GM18861 (cell line): ENCODE data around the gene ALDH3B2.
"Not testable (repeated sequence)": the region's sequence is repeated elsewhere in the genome, so short reads cannot be mapped to it uniquely, and the experiment has no call there.

Experiments
- ATAC-seq: cut with Tn5 transposase; IDR thresholded peaks from one replicate; pipeline ENCODE4 v1.9.1; 2021; ENCODE audit not compliant: unreplicated experiment

Gene ALDH3B2

DNA sequence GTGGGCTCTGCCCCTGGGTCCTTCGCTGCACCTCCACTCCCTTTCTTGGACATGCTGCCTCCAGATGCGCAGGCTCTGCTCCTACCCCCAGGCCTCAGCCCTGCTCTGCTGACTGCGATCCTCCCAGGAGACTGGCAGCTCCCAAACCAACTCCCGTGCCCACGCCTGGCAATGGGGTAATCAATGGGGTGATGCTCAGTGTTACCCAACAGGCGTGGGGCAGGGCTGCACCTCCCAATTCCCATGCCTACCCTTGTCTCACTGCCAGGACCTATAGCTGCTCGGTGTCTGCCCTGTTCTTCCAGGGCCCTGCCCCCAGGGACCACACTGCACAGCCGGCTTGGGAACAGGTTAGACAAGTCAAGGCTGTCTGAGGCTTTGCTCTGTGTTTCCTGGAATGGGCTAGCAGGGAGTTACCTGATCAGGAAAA is at the start of gene ALDH3B2:
TSS of gene ALDH3B2 (minus strand) at position 182 of the 430 bp plus-strand sequence. CDS start 7,688 bp downstream, outside the sequence.
- ATAC-seq, result no peak

DNA sequence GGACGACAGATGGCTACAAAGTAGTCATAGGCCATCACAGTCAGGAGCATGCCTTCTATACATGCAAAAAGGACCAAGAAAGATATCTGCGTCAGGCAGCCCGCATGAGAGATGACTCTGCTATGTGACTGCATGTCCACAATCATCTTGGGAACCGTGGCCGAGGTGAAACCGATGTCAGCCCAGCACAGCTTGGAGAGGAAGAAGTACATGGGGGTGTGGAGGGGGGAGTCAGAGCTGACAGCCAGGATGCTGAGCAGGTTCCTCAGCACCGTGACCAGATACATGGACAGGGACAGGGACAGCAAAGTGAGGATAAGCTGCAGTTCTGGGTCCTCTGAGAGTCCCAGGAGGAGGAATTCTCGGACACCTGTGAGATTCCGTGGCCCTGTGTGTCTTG is 48.6 kb upstream of the ALDH3B2 start:
- ATAC-seq, result not testable (repeated sequence)

DNA sequence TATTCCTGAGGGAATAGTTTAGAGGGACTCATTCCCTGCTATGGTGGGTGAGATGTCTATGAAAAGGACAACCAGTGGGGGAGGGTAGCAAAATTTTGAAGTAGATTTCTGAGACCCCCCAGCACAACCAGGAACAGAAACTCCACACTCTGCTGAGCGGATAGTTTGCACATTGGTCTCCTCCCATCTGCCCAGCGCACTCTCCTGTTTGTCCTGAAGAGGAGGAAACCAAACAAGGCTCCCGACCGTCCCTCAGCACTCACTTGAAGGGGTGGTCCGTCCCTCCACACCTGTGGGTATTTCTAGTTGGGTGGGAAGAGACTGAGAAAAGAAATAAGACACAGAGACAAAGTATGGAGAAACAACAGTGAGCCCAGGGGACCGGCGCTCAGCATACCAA is 41.8 kb upstream of the ALDH3B2 start:
- not testable (repeated sequence) for ATAC-seq

GRCh38 chr11:67715801-67716200 is 41.4 kb upstream of the ALDH3B2 start:
- not testable (repeated sequence) for ATAC-seq

DNA sequence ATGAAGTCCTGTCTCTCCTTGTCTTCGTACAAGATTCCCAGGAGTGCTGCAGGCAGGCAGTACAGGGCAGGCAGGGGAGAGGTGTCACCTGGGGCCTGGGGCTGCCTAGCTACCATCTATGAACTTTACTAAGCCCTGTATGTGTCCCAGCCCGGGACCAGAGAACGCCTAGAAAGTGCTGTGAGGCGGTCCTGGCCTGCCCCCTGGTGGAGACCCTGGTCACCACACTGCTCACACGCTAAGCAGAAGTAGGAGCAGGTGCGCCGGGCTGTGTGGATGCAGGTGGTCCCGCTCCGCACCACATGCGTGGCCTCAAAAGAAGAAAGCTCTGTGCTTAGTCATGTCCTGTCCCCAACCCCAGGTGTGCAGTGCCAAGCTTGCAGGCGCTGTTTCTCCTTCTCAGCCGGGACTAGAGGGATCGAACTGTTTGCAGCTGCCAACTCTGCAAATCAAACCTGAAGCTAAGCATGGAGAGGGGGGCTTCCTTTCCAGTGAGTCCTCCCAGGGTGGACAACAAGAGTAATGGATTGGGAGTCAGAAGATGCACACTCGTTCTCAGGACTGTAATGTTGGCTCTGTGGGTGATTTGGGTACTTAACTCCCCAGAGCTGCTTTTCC is 39.6 kb upstream of the ALDH3B2 start:
- ATAC-seq, result not testable (repeated sequence)

DNA sequence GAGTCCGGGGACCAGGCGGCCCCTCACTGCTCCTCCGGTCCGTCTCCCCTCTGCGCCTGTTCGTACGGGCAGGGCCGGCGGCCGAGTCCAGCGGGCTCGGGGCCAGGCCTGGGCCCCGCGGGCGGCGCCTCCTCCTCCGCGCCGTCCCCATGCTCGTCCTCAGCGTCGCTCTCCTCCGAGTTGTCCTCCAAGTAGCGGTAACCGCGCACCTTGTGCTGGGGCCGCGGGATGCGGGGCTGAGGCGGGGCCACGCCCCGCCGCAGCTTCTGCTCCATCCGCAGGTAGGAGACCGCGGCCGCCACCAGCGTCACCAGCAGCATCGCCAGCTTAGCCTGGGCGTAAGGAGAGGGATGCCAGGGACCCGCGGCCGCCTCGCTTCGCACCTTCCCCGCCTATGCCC is 37.3 kb upstream of the ALDH3B2 start:
- not testable (repeated sequence) for ATAC-seq

GRCh38 chr11:67711212-67711611 is 36.8 kb upstream of the ALDH3B2 start:
- not testable (repeated sequence) for ATAC-seq

- not testable (repeated sequence) for ATAC-seq
Observed at GRCh38 chr11:67709806-67710205, 35.4 kb upstream of the ALDH3B2 start.

GRCh38 chr11:67705264-67705663 is 30.8 kb upstream of the ALDH3B2 start:
- ATAC-seq, result no peak

- ATAC-seq, result no peak
Observed at GRCh38 chr11:67704524-67704923, 30.1 kb upstream of the ALDH3B2 start.

DNA sequence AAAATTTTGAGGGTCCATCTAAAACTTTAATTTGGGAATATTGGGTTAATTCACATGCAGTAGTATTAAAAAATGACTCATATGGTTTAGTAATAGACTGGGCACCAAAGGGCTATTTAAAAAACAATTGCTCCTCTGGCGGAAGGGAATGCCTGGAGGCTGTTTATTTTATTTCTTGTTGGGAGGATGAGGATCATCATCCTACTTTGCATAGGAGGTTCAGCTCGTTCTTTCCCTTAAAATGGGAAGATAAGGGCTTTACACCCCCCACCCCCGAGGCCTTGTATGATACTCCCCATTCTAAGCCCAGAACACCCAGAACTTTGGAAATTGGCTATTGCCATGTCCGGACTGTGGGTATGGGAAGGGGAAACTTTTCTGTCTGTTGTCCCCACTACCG is 29.3 kb upstream of the ALDH3B2 start:
- not testable (repeated sequence) for ATAC-seq

DNA sequence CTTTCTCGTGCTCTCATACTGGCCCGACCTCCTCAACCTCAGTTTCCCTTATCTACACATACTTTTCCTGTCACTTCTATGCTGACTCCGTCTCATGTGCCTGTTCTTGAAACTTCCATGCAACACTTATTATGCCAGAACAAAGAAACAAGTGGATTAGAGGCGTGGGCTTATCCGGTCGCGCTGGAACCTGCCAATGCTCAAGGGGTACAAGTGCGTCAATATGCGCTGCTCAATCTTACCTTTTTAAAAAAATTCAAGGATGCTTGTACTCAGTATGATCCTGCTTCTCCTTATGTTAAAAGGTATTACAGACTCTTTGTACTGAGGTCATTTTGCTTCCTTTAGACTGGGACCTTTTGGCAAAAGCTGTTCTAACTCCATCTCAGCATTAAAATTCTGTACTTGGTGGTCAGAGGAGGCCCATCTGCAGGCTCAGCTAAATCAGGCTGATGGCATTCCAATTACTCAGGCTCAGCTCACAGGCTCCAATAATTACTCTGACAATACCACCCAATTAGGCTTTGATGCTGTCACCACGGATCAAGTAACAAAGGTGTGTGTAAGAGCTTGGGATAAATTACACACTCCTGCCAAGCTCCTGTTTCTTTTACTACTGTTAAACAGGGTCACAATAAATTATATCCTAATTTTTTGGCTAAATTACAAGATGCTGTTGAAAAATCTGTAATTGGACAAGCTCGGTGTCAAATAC is 26.3 kb upstream of the ALDH3B2 start:
- no peak for ATAC-seq

GRCh38 chr11:67700141-67700540 is 25.7 kb upstream of the ALDH3B2 start:
- ATAC-seq, result no peak

DNA sequence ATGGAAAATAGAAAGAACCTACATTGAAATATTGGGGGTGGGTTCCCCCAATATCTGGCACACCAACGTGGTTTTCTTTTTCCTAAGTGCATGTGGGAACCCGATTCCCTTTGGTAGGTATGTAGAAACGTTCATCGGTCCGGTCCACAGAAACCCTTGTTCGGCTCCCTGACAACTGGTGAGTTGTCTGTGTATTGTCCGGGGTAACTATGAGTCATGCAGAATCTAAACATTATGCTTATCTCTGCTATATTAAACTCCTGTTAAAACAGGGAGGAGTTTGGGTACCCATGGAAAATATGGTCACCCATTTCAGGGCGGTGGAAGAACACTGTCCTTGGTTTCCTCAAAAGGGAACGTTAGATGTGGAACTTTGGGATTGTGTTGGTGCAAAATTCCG is 25.1 kb upstream of the ALDH3B2 start:
- no peak for ATAC-seq

DNA sequence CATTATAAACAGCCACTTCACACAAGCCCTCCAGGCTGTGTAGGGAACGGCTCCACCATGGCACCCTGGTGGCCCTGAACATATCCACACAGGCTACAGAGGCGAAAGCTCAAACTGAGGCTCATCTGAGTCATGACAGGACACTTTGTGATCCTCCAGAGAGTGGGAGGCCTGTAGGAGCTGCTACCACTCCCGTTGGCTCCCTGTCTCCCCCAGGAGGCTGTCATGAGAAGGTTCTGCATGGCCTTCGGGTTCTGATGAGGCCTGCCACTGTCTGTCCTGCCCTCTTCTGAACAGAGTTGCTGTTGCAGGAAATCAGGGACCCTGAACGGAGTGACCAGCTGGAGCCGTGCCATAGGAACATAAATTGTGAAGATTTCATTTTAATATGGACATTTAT is 23.8 kb upstream of the ALDH3B2 start:
- no peak for ATAC-seq

DNA sequence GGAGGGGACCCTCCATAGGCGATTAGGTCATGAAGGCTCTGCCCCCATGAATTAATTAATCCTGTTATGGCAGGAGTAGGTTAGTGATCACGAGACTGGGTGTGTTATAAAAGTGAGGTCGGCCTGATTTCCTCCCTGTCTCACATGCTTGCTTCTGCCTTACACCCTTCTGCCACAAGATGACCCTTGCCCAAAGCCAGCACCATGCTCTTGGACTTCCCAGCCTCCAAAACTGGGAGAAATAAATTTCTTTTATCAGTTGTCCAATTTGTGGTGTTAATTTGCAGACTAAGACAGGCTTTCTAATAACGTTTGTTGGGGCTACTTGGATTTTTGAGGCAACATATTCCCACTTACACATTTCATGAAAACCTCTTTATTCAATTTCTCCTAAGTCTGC is 23.4 kb upstream of the ALDH3B2 start:
- ATAC-seq, result no peak

GRCh38 chr11:67696998-67697397 is 22.6 kb upstream of the ALDH3B2 start:
- ATAC-seq, result no peak

DNA sequence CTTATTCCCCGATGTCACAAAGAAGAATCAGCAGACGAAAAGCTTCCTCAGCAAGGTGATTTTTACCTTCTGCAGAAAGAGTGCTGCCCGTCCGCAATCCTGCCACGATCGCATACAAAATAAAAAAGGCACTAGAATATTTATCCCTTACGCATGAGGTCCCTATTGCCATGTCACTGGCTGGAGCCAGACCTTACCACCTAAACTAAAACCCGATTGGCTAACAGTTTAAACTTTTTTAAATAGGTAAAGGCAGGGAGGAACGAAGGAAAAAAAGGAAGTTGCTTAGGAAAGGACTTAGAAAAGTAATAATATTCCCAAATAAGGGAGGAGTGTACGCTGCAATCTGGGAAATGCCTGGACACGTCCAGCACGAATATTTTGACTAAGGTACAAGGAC is 21.2 kb upstream of the ALDH3B2 start:
- no peak for ATAC-seq

DNA sequence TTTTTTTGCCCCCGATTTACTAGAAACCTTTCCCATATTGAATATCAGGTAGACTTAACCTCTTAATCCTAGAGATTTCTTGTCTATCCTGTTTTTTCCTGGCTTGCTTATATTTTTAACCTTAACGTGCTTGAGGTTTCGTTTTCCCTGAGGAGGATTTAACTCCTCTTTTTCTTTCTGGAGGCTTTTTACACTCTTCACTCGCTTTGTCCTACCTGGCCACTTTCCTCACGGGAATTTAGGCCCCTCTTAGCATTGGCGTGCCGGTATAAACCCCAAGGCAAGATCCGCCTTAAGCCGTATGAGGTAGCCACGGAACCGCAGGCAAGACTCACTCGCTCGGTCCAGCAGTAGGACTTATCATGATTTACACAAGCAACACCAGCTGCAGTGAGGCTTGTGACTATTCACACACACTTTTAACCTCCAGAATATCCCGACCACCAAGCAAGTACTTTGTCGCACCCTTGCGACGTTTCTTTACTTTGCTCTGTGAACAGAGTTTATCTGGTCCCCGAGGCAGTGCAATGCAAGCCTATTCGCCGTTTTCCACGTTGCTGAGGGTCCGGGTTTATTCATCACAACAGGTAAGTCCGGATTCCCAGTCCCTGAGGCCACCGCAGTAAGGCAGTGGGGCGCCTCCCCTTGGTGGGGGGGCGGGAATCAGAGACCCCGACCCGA is 20.6 kb upstream of the ALDH3B2 start:
- ATAC-seq, result no peak

DNA sequence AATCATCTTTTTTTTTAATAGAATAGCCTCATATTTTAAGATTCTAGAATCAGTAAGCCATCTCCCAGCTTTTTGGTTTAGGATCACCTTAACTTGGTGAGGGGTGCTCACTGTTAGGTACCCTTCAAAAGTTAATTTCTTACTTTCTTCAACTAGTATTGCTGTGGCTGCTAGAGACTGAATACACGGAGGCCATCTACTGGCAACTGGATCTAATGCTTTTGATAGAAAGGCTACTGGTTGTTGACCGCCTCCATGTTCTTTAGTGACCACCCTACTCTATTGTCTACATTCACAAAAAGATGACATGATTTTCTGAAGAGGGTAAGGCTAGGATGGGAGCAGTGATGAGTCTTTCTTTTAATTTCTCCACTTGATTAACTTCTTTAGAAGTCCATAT is 16.7 kb upstream of the ALDH3B2 start:
- ATAC-seq, result no peak

- ATAC-seq, result no peak
Observed at GRCh38 chr11:67689178-67689577, 14.8 kb upstream of the ALDH3B2 start.

DNA sequence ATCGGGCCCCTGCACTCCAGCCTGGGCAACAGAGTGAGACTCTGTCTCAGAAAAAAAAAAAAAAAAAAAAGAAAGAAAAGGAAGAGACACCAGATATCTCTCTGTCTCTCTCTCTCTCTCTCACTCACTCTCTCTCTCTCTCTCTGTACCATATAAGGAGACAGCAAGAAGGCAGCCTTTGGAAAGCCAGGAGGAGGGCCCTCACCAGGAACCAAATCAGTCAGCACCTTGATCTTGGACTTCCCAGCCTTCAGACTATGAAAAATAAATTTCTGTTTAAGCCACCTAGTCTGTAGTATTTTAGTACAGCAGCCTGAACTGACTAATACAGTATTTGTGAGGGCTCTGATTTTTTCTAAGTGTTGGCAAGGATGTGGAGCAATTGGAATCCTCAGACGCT is 13.6 kb upstream of the ALDH3B2 start:
- no peak for ATAC-seq
